Caki2 (cell line): ENCODE measurements around the gene DHX29. TPM values are rescaled to one million over a fixed set of nuclear protein-coding genes. Genes with fewer than 3 reads are reported as not detected.
"Not testable (repeated sequence)": the region's sequence is repeated elsewhere in the genome, so short reads cannot be mapped to it uniquely, and the experiment has no call there.

Experiments used
- DNase-seq: peaks from one replicate; pipeline ENCODE4 v3.0.0-alpha.2; 2015; ENCODE audit warnings: low read depth
- in situ Hi-C: cut with HindIII; loops from 2 replicates; pipeline ENCODE4 v1.10.0; 2016; ENCODE audit warnings: low sequenced_read_pairs, low pct_unique_long_range_greater_than_20kb, mixed read lengths
- total RNA-seq: library from RNA; depleted of rRNA; stranded (reverse); fragments of >200 nt; shearing (Covaris generic); gene quantifications from 2 replicates; pipeline ENCODE4 v1.2.3, GENCODE V29; 2014; ENCODE audit warnings: low replicate concordance

Gene DHX29
- total RNA-seq, 1 experiment from 2014 or later, result 5.1 TPM

- DNase-seq, in situ Hi-C loops: not testable (repeated sequence)
Observed at GRCh38 chr5:55318237-55318636, 10.7 kb upstream of the DHX29 start.

- in situ Hi-C loops, result no loop called here
- DNase-seq, result no peak
Observed at GRCh38 chr5:55316837-55317236, 9.3 kb upstream of the DHX29 start.

DNA sequence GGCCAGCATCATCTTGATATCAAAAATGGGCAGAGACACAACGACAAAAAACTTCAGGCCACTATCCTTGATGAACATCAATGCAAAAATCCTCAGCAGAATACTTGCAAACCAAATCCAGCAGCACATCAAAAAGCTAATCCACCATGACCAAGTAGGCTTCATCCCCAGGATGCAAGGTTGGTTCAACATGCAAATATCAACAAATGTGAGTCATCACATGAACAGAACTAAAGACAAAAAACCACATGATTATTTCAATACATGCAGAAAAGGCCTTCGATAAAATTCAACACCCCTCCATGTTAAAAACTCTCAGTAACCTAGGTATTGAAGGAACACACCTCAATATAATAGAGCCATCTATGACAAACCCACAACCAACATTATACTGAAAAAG, 8.8 kb upstream of the DHX29 start:
- DNase-seq, result no peak
- in situ Hi-C loops, result no loop called here

GRCh38 chr5:55313870-55314617, 6.5 kb upstream of the DHX29 start:
- no peak for DNase-seq
- in situ Hi-C loops, result no loop called here

GRCh38 chr5:55308254-55308836, 851 bp upstream of the DHX29 start:
- in situ Hi-C loops, result no loop called here
- peak; percentile 62 for DNase-seq

GRCh38 chr5:55306641-55307382, 682 bp downstream of the DHX29 start:
- in situ Hi-C loops, result no loop called here
- DNase-seq, result no peak

DNA sequence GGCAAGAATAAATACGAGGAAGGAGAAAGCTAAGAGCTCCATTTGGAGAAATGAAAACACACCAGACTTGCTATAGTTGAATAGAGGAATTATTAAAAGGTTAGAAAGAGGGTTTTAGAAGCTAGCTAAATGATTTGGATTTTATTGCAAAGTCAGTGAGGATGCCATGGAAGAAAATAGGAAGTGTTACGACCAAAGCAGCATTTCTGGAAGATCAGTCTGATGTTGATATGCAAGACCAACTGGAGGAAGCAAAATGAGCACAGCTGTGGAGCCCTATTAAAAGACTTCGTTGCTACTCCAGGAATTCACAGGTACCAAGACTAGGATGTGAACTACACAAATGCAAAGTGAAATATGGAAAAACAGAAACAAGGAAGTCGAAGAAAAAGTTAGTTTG, 2.1 kb downstream of the DHX29 start:
- DNase-seq, result no peak
- in situ Hi-C loops, result no loop called here

DNA sequence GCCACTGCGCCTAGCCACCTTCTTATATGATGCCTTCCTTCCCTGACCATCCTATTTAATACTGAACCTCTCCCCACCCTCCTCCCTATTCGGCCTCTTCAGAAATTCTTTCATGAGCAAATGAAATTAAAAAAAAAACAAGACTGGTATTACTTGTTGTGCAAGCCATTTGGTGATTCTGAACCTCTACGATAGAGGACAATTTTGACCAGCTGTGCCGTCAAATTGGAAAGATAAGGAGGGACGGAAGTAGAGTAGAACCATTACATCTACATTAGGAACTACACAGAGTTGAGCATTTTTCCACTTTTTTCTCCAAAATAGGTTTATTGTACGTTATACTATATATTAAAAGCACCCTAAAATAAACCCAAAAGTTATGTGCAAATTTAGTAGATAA, 2.9 kb downstream of the DHX29 start:
- in situ Hi-C loops, result no loop called here
- DNase-seq, result no peak

DNA sequence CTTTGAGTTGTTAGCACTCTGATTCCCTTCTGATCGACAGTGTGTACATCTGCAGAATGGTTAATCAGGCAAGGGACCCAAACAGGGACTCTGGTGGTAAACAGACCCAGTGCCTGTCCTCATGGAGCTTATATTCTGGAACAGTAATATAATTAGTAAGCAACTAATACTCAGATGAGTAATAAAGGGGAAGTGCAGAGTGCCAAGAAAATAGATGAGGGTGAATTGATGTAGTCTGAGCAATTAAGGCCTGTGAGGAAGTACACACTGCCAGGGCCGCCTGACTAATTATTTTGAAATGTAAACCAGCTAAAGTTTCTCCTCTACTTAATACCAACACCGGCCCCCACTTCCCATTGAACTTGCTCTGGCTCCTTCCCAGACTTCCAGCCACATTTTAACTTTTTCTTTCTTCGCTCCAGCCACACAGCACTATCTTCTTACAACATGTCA, 4.2 kb downstream of the DHX29 start:
- in situ Hi-C loops, result no loop called here
- no peak for DNase-seq

DNA sequence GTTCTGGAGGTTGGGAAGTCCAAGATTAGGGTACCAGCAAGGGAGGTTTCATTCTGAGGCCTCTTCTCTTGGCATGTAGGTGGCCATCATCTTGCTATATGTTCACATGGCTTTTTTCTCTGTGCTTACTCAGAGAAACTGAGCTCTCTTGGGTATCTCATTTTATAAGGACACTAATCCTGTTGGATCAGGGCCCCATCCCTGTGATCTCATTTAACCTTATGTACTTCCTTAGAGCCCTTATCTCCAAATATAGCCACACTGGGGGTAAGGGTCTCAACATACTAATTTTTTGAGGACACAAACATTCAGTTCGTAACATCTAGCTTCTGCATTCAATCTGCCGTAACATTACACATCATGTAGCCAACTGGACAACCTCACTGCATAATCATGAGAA, 6.6 kb downstream of the DHX29 start:
- DNase-seq, result no peak
- in situ Hi-C loops, result no loop called here

DNA sequence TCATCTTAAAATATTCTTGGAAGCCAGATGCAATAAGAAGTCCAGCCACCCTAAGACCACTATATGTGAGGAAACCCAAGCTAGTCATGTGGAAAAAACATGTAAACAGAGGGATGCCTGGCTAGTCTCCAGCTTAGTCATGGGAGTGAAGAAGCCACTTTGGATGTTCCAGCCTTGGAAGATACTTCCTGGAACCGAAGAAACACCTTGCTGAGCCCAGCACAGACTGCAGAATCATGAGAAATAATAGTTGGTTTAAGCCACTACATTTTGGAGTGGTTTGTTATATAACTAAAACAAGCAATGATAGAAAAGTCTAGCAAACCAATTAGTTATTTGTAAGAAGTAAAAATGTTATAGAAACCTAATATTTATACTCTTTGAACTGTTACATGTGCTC, 12.6 kb downstream of the DHX29 start:
- in situ Hi-C loops, result no loop called here

DNA sequence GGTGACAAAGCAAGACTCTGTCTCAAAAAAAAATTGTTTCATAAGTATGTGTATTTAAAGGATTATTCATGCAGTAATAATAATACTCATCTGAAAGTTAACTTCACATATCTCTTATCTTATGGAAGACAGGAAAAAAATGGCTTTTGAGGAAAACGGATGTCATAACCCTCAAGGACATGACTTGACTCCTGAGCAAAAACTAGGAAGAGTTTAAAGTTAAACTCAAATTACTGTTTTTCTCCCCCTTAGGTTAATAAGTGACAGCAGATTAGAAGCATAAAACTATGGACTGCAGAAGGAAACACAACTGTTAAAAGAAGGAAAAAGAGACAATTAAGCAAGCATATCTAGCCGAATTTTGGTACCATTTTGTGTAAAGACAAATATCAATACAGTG, 16.5 kb downstream of the DHX29 start:
- no peak for DNase-seq
- in situ Hi-C loops, result no loop called here

More for the DNA sequence above, 12.6 kb downstream of the DHX29 start:
- no peak for DNase-seq

- in situ Hi-C loops, result no loop called here
Observed at GRCh38 chr5:55289808-55290207, 17.7 kb downstream of the DHX29 start.

DNA sequence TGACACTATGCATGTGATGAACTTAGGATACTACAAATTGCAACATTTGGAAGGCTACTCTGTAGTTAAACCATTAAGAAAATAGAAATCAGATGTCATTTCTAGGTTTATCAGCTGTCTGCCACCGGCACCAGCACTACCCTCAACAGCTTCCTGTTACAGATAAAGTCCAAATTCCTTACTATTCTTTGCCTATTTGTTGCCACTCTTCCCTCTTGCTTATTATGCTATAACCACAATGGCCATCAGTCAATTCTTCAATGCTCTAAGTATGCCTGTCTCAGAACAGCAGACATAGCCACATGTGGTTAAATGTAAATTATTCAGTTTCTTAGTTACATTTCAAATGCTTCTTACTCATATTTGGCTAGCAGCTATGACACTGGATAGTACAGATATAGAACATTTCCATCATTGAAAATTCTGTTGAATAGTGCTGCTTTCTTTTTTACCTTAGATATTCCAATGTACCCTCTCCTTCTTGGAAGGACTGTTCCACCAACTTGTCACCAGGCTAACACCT, 21.0 kb downstream of the DHX29 start:
- DNase-seq, result no peak
- in situ Hi-C loops, result no loop called here

More at GRCh38 chr5:55289808-55290207, 17.7 kb downstream of the DHX29 start:
- DNase-seq, result no peak

GRCh38 chr5:55278778-55279177, 28.7 kb downstream of the DHX29 start:
- in situ Hi-C loops, result no loop called here
- DNase-seq, result no peak

DNA sequence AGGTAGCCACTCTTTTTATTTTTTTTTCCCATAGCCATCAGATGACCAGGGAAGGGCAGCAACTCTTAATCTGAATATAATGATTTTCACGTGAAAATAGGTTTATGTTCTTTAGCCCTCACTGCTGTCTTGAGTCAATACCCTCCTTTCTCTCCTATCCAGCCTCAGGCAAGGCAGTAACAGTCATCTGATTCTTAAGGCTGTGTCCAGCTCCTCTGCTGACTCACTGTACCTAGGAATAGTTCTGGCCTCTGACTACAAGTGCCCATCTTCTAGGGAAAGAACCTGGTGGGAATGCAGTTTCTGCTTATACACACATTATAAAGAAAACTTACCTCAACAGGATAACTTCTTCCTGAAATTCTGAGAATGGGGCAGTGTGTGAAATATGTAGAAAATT, 30.7 kb downstream of the DHX29 start:
- in situ Hi-C loops, result no loop called here
- DNase-seq, result peak; percentile 41

DNA sequence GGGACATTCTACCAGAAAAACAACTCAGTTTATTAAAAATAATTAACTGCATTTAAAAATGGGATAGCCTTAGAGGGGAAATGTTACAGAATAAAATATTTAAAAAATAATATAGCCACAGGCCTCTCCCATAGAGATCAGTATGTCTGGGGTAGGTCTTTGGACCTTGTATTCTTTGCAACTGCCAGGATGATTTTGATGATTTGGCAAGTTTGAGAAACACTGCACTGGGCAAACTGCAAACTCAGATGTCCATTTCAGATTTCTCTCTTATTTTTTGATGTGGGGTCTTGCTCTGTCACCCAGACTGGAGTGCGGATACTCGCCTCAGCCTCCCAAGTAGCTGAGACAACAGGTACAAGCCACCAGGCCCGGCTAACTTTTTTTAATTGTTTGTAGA, 49.2 kb downstream of the DHX29 start:
- in situ Hi-C loops, result no loop called here
- DNase-seq, result no peak

GRCh38 chr5:55254802-55255201, 52.7 kb downstream of the DHX29 start:
- DNase-seq, result no peak
- in situ Hi-C loops, result no loop called here

- in situ Hi-C loops, result no loop called here
- no peak for DNase-seq
Observed at GRCh38 chr5:55250064-55250463, 57.4 kb downstream of the DHX29 start.
